Measurements from ENCODE around the gene CYB561A3. TPM values are rescaled to one million over a fixed set of nuclear protein-coding genes. Genes with fewer than 3 reads are reported as not detected.

Gene CYB561A3
- total RNA-seq, 1 experiment from 2014 or later = 96.9 TPM

GRCh38 chr11:61359516-61359915 lies 2.2 kb downstream of the CYB561A3 start:
- no peaks in the 10 kb centered on the region for H4K20me1 ChIP-seq (ENCODE audit: insufficient read depth)
- DNase-seq = no peak
- CTCF ChIA-PET = interaction anchor here (4.3 kb wide), 1 partner anchor 23 kb away, joined by 31 read pairs; no protein-coding TSS in a partner anchor
- POLR2A ChIA-PET (ENCODE audit: unreplicated experiment) = interaction anchor here (0.6 kb wide), 1 partner anchor 33 kb away, joined by 3 read pairs; the partner anchor contains the start of gene TMEM216
- H3F3A ChIP-seq (ENCODE audit: insufficient read depth, low read depth) = peaks cover 23% of the 10 kb centered on the region
- H3K4me1 ChIP-seq (replicated peaks; ENCODE audit: insufficient read depth) = peaks cover 20% of the 10 kb centered on the region
- no peak overlapping the region for H2AFZ ChIP-seq
- H3K9me2 ChIP-seq (ENCODE audit: insufficient read depth) = no peaks in the 10 kb centered on the region
- H3K27ac ChIP-seq = no peak overlapping the region
- peaks cover 7% of the 10 kb centered on the region for H3K36me3 ChIP-seq (ENCODE audit: low read depth)
- intact Hi-C loops (cut with micrococcal nuclease; ENCODE audit: unreplicated experiment) = no loop called here
- no peak for TF ChIP-seq EZH2 (IDR thresholded peaks at IDR 0.05; ENCODE audit: low read depth)
- no peak for TF ChIP-seq CTCF (conservative IDR thresholded peaks at IDR 0.05)
- H3K79me2 ChIP-seq (ENCODE audit: low read depth) = peaks cover 42% of the 10 kb centered on the region
- H3K9me3 ChIP-seq (ENCODE audit: insufficient read depth, low read depth) = no peaks in the 10 kb centered on the region
- no peak overlapping the region for H3K4me3 ChIP-seq
- no TSS peak for BruUV-seq (replicated peaks)
- H3K27me3 ChIP-seq (ENCODE audit: insufficient read depth, low read depth) = no peaks in the 10 kb centered on the region
- H3K4me2 ChIP-seq = no peak overlapping the region

DNA sequence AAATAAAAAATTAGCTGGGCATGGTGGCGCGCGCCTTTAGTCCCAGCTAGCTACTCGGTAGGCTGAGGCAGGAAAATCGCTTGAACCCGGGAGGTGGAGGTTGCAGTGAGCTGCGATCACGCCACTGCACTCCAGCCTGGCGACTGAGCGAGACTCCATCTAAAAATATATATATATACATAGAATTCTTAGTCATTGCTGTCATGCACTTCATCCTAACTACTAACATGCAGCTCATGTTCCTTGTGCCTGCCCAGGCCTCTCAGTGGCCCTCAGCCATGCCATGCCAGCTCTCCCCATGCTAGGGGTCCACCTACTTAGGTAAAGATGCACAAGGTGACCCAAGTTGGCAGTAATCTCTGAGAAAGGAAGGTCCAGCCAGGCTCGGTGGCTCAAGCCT lies 3.1 kb downstream of the CYB561A3 start:
- Histone ChIP-seq H3F3A (ENCODE audit: insufficient read depth, low read depth) (peaks cover 15% of the 10 kb centered on the region), H3K9me2 (ENCODE audit: insufficient read depth) (no peaks in the 10 kb centered on the region), H3K36me3 (ENCODE audit: low read depth) (no peaks in the 10 kb centered on the region), H3K4me2 (no peak overlapping the region), H2AFZ (no peak overlapping the region), H3K4me3 (no peak overlapping the region), H3K27ac (no peak overlapping the region), H3K27me3 (ENCODE audit: insufficient read depth, low read depth) (no peaks in the 10 kb centered on the region), H4K20me1 (ENCODE audit: insufficient read depth) (no peaks in the 10 kb centered on the region), H3K79me2 (ENCODE audit: low read depth) (peaks cover 32% of the 10 kb centered on the region), H3K4me1 (replicated peaks; ENCODE audit: insufficient read depth) (peaks cover 16% of the 10 kb centered on the region), H3K9me3 (ENCODE audit: insufficient read depth, low read depth) (no peaks in the 10 kb centered on the region)
- BruUV-seq (replicated peaks) = no TSS peak
- intact Hi-C loops (cut with micrococcal nuclease; ENCODE audit: unreplicated experiment) = no loop called here
- DNase-seq = no peak
- POLR2A ChIA-PET (ENCODE audit: unreplicated experiment) = no interaction called here
- no peak for TF ChIP-seq EZH2 (IDR thresholded peaks at IDR 0.05; ENCODE audit: low read depth)
- no peak for TF ChIP-seq CTCF (conservative IDR thresholded peaks at IDR 0.05)
- CTCF ChIA-PET = no interaction called here

GRCh38 chr11:61357894-61358239 lies 3.8 kb downstream of the CYB561A3 start:
- POLR2A ChIA-PET (ENCODE audit: unreplicated experiment) = no interaction called here
- Histone ChIP-seq H3K9me2 (ENCODE audit: insufficient read depth) (no peaks in the 10 kb centered on the region), H3K9me3 (ENCODE audit: insufficient read depth, low read depth) (no peaks in the 10 kb centered on the region), H3K4me1 (replicated peaks; ENCODE audit: insufficient read depth) (peaks cover 10% of the 10 kb centered on the region), H3K27me3 (ENCODE audit: insufficient read depth, low read depth) (no peaks in the 10 kb centered on the region), H3K4me3 (no peak overlapping the region), H3K36me3 (ENCODE audit: low read depth) (no peaks in the 10 kb centered on the region), H3K79me2 (ENCODE audit: low read depth) (peaks cover 25% of the 10 kb centered on the region), H4K20me1 (ENCODE audit: insufficient read depth) (no peaks in the 10 kb centered on the region), H3K4me2 (no peak overlapping the region), H2AFZ (no peak overlapping the region), H3K27ac (no peak overlapping the region), H3F3A (ENCODE audit: insufficient read depth, low read depth) (peaks cover 12% of the 10 kb centered on the region; the same call in 1 of the 2 replicates)
- CTCF ChIA-PET = interaction anchor here (0.5 kb wide), 1 partner anchor 509 kb away, joined by 6 read pairs; no protein-coding TSS in a partner anchor
- no TSS peak for BruUV-seq (replicated peaks)
- intact Hi-C loops (cut with micrococcal nuclease; ENCODE audit: unreplicated experiment) = no loop called here
- TF ChIP-seq EZH2 (IDR thresholded peaks at IDR 0.05; ENCODE audit: low read depth) (no peak), CTCF (conservative IDR thresholded peaks at IDR 0.05) (no peak)
- no peak for DNase-seq

All from PC-9 (cell line).